GM12872 (cell line): ENCODE data around the gene ZNF519.

Experiments
- TF ChIP-seq, protein P1 (sequence below): IDR thresholded peaks from 3 replicates; pipeline ENCODE4 v1.5.1; 2011; ENCODE audit warnings: low read depth, mild to moderate bottlenecking, low read length, moderate library complexity; ENCODE audit not compliant: insufficient read depth

ZNF519 gene

GRCh38 chr18:14074187-14074586 is 58.0 kb downstream of the ZNF519 start:
- TF ChIP-seq, protein P1, sequence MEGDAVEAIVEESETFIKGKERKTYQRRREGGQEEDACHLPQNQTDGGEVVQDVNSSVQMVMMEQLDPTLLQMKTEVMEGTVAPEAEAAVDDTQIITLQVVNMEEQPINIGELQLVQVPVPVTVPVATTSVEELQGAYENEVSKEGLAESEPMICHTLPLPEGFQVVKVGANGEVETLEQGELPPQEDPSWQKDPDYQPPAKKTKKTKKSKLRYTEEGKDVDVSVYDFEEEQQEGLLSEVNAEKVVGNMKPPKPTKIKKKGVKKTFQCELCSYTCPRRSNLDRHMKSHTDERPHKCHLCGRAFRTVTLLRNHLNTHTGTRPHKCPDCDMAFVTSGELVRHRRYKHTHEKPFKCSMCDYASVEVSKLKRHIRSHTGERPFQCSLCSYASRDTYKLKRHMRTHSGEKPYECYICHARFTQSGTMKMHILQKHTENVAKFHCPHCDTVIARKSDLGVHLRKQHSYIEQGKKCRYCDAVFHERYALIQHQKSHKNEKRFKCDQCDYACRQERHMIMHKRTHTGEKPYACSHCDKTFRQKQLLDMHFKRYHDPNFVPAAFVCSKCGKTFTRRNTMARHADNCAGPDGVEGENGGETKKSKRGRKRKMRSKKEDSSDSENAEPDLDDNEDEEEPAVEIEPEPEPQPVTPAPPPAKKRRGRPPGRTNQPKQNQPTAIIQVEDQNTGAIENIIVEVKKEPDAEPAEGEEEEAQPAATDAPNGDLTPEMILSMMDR, result peak; percentile 51

- TF ChIP-seq, protein P1, result no peak
Measured at GRCh38 chr18:14053661-14054060, 78.6 kb downstream of the ZNF519 start.
